ENCODE measurements around the gene CST3.
A peak's percentile ranks its signal among the peaks of the same experiment; 100 is the strongest.

The CST3 gene

DNA sequence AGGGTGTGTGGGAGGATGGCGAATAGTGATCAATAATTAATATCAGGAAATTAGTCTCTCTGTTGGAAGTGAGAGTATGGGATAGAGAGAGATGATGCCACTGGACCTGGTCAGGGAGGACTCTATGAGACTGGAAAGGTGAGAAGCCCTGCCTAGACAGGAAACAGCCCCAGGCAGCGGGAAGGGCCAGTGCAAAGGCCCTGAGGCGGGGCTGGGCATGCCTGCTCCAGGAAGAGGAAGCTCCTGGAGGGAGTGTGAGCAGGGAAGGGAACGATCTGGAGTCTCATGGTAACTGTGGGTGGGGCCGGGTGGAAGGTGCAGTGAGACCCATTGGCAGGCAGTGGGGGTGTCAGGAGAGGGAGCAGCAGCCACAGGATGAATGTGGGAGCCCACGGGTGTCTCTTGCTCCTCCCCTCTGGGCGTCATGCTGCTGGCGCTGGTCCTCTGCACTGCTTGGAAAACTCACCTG lies 1.8 kb upstream of the CST3 start (continued):
- TF ChIP-seq ZNF280D (tag by site-specific recombination; IDR thresholded peaks at IDR 0.05) (no peak), ZNF335 (tag by site-specific recombination; conservative IDR thresholded peaks at IDR 0.05) (no peak), SCRT2 (tag by site-specific recombination; IDR thresholded peaks at IDR 0.05) (no peak), ZNF530 (tag by site-specific recombination; IDR thresholded peaks at IDR 0.05; ENCODE audit: low read depth) (no peak), PRDM4 (tag by site-specific recombination; IDR thresholded peaks at IDR 0.05) (no peak), SP3 (tag by site-specific recombination; IDR thresholded peaks at IDR 0.05) (no peak), ZNF580 (tag by site-specific recombination; IDR thresholded peaks at IDR 0.05) (no peak), ZNF623 (tag by site-specific recombination; IDR thresholded peaks at IDR 0.05) (peak; percentile 76), OSR2 (tag by site-specific recombination; IDR thresholded peaks at IDR 0.05) (no peak), YY1 (tag by site-specific recombination; IDR thresholded peaks at IDR 0.05) (no peak), ZNF473 (tag by site-specific recombination; IDR thresholded peaks at IDR 0.05) (no peak), ZNF114 (tag by site-specific recombination; IDR thresholded peaks at IDR 0.05) (no peak), PRDM6 (tag by site-specific recombination; IDR thresholded peaks at IDR 0.05) (no peak), ZNF596 (tag by site-specific recombination; IDR thresholded peaks at IDR 0.05) (no peak), ZNF433 (tag by site-specific recombination; IDR thresholded peaks at IDR 0.05; ENCODE audit: low read depth) (no peak), ZNF23 (tag by site-specific recombination; IDR thresholded peaks at IDR 0.05; ENCODE audit: borderline replicate concordance) (no peak), PRDM10 (tag by site-specific recombination; IDR thresholded peaks at IDR 0.05) (no peak), SP2 (tag by site-specific recombination; IDR thresholded peaks at IDR 0.05) (peak; percentile 37), ZNF121 (tag by site-specific recombination; IDR thresholded peaks at IDR 0.05) (no peak), ZNF837 (tag by site-specific recombination; IDR thresholded peaks at IDR 0.05) (no peak), ZNF169 (tag by site-specific recombination; IDR thresholded peaks at IDR 0.05) (no peak)
- TF ChIP-seq, protein P1, sequence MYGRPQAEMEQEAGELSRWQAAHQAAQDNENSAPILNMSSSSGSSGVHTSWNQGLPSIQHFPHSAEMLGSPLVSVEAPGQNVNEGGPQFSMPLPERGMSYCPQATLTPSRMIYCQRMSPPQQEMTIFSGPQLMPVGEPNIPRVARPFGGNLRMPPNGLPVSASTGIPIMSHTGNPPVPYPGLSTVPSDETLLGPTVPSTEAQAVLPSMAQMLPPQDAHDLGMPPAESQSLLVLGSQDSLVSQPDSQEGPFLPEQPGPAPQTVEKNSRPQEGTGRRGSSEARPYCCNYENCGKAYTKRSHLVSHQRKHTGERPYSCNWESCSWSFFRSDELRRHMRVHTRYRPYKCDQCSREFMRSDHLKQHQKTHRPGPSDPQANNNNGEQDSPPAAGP (tag by site-specific recombination; IDR thresholded peaks at IDR 0.05), result peak; percentile 39; the same call in 1 of the 2 replicates
- TF ChIP-seq, protein P2, sequence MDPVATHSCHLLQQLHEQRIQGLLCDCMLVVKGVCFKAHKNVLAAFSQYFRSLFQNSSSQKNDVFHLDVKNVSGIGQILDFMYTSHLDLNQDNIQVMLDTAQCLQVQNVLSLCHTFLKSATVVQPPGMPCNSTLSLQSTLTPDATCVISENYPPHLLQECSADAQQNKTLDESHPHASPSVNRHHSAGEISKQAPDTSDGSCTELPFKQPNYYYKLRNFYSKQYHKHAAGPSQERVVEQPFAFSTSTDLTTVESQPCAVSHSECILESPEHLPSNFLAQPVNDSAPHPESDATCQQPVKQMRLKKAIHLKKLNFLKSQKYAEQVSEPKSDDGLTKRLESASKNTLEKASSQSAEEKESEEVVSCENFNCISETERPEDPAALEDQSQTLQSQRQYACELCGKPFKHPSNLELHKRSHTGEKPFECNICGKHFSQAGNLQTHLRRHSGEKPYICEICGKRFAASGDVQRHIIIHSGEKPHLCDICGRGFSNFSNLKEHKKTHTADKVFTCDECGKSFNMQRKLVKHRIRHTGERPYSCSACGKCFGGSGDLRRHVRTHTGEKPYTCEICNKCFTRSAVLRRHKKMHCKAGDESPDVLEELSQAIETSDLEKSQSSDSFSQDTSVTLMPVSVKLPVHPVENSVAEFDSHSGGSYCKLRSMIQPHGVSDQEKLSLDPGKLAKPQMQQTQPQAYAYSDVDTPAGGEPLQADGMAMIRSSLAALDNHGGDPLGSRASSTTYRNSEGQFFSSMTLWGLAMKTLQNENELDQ (tag by site-specific recombination; IDR thresholded peaks at IDR 0.05; ENCODE audit: low read depth), result no peak
